K562 (cell line): Measurements from ENCODE around the gene ASS1. TPM values are rescaled to one million over a fixed set of nuclear protein-coding genes. Genes with fewer than 3 reads are reported as not detected.

Experiments used
- ATF3 ChIP-seq, 2 experiments: fragments of 450-650 bp in 1 of 2; sonication (generic) in 1 of 2; formaldehyde crosslinking in 1 of 2; IDR thresholded peaks in 1 of 2; conservative IDR thresholded peaks in 1 of 2; 2 replicates each; pipeline versions ENCODE4 v1.6.1 to v1.8.1; 2016 to 2023; ENCODE audit warnings: mild to moderate bottlenecking in 2 of 2, moderate library complexity in 2 of 2, inconsistent platforms in 1 of 2, missing genetic modification reagents in 1 of 2
- CBFA2T2 ChIP-seq: fragments of 450-650 bp; conservative IDR thresholded peaks from 2 replicates; pipeline ENCODE4 v1.6.1; 2017; ENCODE audit warnings: mild to moderate bottlenecking
- CC2D1A ChIP-seq: fragments of 450-650 bp; IDR thresholded peaks from 2 replicates; pipeline ENCODE4 v1.6.1; 2017; ENCODE audit warnings: mild to moderate bottlenecking
- CHD2 ChIP-seq: IDR thresholded peaks from 2 replicates; pipeline ENCODE4 v1.6.1; 2011; ENCODE audit warnings: low read depth, low read length
- E2F1 ChIP-seq: sonication (generic); formaldehyde crosslinking; IDR thresholded peaks from 2 replicates; pipeline ENCODE4 v1.8.1; 2023; ENCODE audit warnings: mild to moderate bottlenecking, missing genetic modification reagents, moderate library complexity
- E2F3 ChIP-seq: fragments of 250-450 bp; sonication (Bioruptor Pico); IDR thresholded peaks from 2 replicates; pipeline ENCODE4 v1.4.0; 2020; ENCODE audit warnings: mild to moderate bottlenecking
- EP300 ChIP-seq: IDR thresholded peaks from 2 replicates; pipeline ENCODE4 v1.6.1; 2012; ENCODE audit warnings: low read length, improper control_type of control experiment
- HNRNPK ChIP-seq: fragments of 200-400 bp; formaldehyde crosslinking; IDR thresholded peaks from one replicate; pipeline ENCODE4 v1.6.1; 2018; ENCODE audit warnings: mild to moderate bottlenecking, low read depth, low read length; ENCODE audit not compliant: poor library complexity, severe bottlenecking
- HOXB6 ChIP-seq: fragments of 250-450 bp; sonication (Bioruptor Pico); IDR thresholded peaks from 2 replicates; pipeline ENCODE4 v1.5.1; 2022; ENCODE audit warnings: mild to moderate bottlenecking, borderline replicate concordance
- IRF2 ChIP-seq: sonication (generic); formaldehyde crosslinking; IDR thresholded peaks from 2 replicates; pipeline ENCODE4 v1.8.1; 2022; ENCODE audit warnings: mild to moderate bottlenecking, missing genetic modification reagents
- KDM4B ChIP-seq, 2 experiments: fragments of 450-650 bp in 1 of 2; sonication (generic) in 1 of 2; IDR thresholded peaks; 2 replicates each; pipeline ENCODE4 v1.6.1; 2016 to 2017; ENCODE audit warnings: borderline replicate concordance in 2 of 2, antibody characterized with exemption in 1 of 2, low read depth in 1 of 2, mild to moderate bottlenecking in 1 of 2
- NCOA2 ChIP-seq, 2 experiments: fragments of 450-650 bp; IDR thresholded peaks; 2 replicates each; pipeline ENCODE4 v1.6.1; 2018; ENCODE audit warnings: mild to moderate bottlenecking in 2 of 2, moderate library complexity in 1 of 2; ENCODE audit not compliant: partially characterized antibody in 2 of 2
- SAFB2 ChIP-seq: fragments of 200-400 bp; formaldehyde crosslinking; IDR thresholded peaks from 2 replicates; pipeline ENCODE4 v1.6.1; 2018; ENCODE audit warnings: borderline replicate concordance, low read length, low read depth, moderate library complexity; ENCODE audit not compliant: severe bottlenecking
- SNIP1 ChIP-seq: fragments of 450-650 bp; IDR thresholded peaks from 2 replicates; pipeline ENCODE4 v1.7.1; 2017; ENCODE audit warnings: low read depth, mild to moderate bottlenecking
- WHSC1 ChIP-seq: IDR thresholded peaks from one replicate; pipeline ENCODE4 v1.6.1; 2012; ENCODE audit warnings: low read length, control low read depth, inconsistent platforms
- ZFP30 ChIP-seq: fragments of 250-450 bp; sonication (Bioruptor Pico); IDR thresholded peaks from 2 replicates; pipeline ENCODE4 v1.8.0; 2022; ENCODE audit warnings: moderate library complexity, mild to moderate bottlenecking, inconsistent platforms, borderline replicate concordance
- ZNF146 ChIP-seq: IDR thresholded peaks from one replicate; pipeline ENCODE4 v1.6.1; 2018; ENCODE audit warnings: missing compliant biosample characterization; ENCODE audit not compliant: unreplicated experiment
- ZNF174 ChIP-seq: fragments of 250-450 bp; sonication (Bioruptor Pico); IDR thresholded peaks from 2 replicates; pipeline ENCODE4 v1.4.0; 2020; ENCODE audit warnings: mild to moderate bottlenecking
- ZNF263 ChIP-seq: sonication (generic); formaldehyde crosslinking; IDR thresholded peaks from 2 replicates; pipeline ENCODE4 v1.8.0; 2022; ENCODE audit warnings: mild to moderate bottlenecking, missing genetic modification reagents, borderline replicate concordance
- polyA plus RNA-seq, 8 experiments: library from polyadenylated mRNA; depleted of rRNA in 4 of 8; stranded (reverse) in 5 of 8; unstranded in 3 of 8; fragments of >200 nt; fragmentation: Nextera tagmentation in 2 of 8; fragmentation: Illumina TruSeq in 1 of 8; extraction: Ambion mirVana in 2 of 8; extraction: Trizol in 1 of 8; gene quantifications; 2 replicates each; pipeline versions ENCODE4 v1.2.1 to v1.2.3, GENCODE V29; 2011 to 2014; ENCODE audit warnings: inconsistent platforms in 1 of 8, missing spikeins in 1 of 8
- total RNA-seq, 7 experiments: library from RNA; depleted of rRNA in 6 of 7; stranded (reverse); fragments of >200 nt in 6 of 7; fragmentation: Illumina TruSeq in 2 of 7; extraction: Trizol in 2 of 7; gene quantifications; 2 replicates each; pipeline versions ENCODE4 v1.2.1 to v1.2.3, GENCODE V29; 2011 to 2021; ENCODE audit warnings: low replicate concordance in 1 of 7
- TF ChIP-seq, protein P1 (sequence below): sonication (generic); formaldehyde crosslinking; IDR thresholded peaks from 2 replicates; pipeline ENCODE4 v1.8.0; 2023; ENCODE audit warnings: mild to moderate bottlenecking, missing genetic modification reagents
- TF ChIP-seq, protein P2 (sequence below): fragments of 450-650 bp; IDR thresholded peaks from 2 replicates; pipeline ENCODE4 v1.6.1; 2016

The ASS1 gene
- total and polyA plus RNA-seq, 9 of the 15 experiments (the other 6 are each of a cell fraction or from before 2014, with no cell fraction given): 1.5 to 5.7 (median 3.7) TPM

GRCh38 chr9:130537346-130538050, 92.7 kb downstream of the ASS1 start (continued):
- TF ChIP-seq CHD2 (peak; percentile 26; the same call in 1 of the 2 replicates), ATF3 (IDR thresholded peaks at IDR 0.05) (peak; percentile 73), ATF3 (CRISPR knock-in tag; conservative IDR thresholded peaks at IDR 0.05) (no peak), CC2D1A (peak; percentile 96), E2F3 (peak; percentile 41; the same call in 1 of the 2 replicates), ZNF263 (CRISPR knock-in tag) (peak; percentile 77; the same call in 1 of the 2 replicates), SAFB2 (no peak), ZNF146 (CRISPR knock-in tag) (no peak), CBFA2T2 (peak; percentile 98), ZFP30 (CRISPR knock-in tag) (no peak), ZNF174 (no peak), SNIP1 (no peak), WHSC1 (no peak), NCOA2 (IDR thresholded peaks at IDR 0.05; ENCODE audit: partially characterized antibody in 2 of 2) (no peak), E2F1 (CRISPR knock-in tag) (no peak), HOXB6 (CRISPR knock-in tag) (no peak), IRF2 (CRISPR knock-in tag) (no peak), HNRNPK (no peak), EP300 (peak; percentile 96), KDM4B (IDR thresholded peaks at IDR 0.05; ENCODE audit: borderline replicate concordance in 2 of 2, low read depth in 1 of 2) (peak in 1 of 2 experiments; percentile 77; a peak in 1 of 4 replicates)
- TF ChIP-seq, protein P1, sequence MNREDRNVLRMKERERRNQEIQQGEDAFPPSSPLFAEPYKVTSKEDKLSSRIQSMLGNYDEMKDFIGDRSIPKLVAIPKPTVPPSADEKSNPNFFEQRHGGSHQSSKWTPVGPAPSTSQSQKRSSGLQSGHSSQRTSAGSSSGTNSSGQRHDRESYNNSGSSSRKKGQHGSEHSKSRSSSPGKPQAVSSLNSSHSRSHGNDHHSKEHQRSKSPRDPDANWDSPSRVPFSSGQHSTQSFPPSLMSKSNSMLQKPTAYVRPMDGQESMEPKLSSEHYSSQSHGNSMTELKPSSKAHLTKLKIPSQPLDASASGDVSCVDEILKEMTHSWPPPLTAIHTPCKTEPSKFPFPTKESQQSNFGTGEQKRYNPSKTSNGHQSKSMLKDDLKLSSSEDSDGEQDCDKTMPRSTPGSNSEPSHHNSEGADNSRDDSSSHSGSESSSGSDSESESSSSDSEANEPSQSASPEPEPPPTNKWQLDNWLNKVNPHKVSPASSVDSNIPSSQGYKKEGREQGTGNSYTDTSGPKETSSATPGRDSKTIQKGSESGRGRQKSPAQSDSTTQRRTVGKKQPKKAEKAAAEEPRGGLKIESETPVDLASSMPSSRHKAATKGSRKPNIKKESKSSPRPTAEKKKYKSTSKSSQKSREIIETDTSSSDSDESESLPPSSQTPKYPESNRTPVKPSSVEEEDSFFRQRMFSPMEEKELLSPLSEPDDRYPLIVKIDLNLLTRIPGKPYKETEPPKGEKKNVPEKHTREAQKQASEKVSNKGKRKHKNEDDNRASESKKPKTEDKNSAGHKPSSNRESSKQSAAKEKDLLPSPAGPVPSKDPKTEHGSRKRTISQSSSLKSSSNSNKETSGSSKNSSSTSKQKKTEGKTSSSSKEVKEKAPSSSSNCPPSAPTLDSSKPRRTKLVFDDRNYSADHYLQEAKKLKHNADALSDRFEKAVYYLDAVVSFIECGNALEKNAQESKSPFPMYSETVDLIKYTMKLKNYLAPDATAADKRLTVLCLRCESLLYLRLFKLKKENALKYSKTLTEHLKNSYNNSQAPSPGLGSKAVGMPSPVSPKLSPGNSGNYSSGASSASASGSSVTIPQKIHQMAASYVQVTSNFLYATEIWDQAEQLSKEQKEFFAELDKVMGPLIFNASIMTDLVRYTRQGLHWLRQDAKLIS (CRISPR knock-in tag): no peak; the same call in 1 of the 2 replicates
- TF ChIP-seq, protein P2, sequence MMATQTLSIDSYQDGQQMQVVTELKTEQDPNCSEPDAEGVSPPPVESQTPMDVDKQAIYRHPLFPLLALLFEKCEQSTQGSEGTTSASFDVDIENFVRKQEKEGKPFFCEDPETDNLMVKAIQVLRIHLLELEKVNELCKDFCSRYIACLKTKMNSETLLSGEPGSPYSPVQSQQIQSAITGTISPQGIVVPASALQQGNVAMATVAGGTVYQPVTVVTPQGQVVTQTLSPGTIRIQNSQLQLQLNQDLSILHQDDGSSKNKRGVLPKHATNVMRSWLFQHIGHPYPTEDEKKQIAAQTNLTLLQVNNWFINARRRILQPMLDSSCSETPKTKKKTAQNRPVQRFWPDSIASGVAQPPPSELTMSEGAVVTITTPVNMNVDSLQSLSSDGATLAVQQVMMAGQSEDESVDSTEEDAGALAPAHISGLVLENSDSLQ: peak; percentile 46
